NCI-H1417 treated with DMSO at 0.1 percent for 48 hours (cell line): ENCODE results near the gene GKAP1.
A peak's percentile ranks its signal among the peaks of the same experiment; 100 is the strongest.
"Not testable (repeated sequence)": the region's sequence is repeated elsewhere in the genome, so short reads cannot be mapped to it uniquely, and the experiment has no call there.

Experiments used
- DNase-seq: peaks from one replicate; lab custom pipeline; 2025; lab: John Stamatoyannopoulos, UW

The GKAP1 gene

GRCh38 chr9:83728591-83729368 is 88.8 kb downstream of the GKAP1 start:
- not testable (repeated sequence) for DNase-seq

- DNase-seq = no peak
These were observed 93.1 kb downstream of the GKAP1 start for GRCh38 chr9:83724436-83724835.

GRCh38 chr9:83722726-83723495 is 94.7 kb downstream of the GKAP1 start:
- DNase-seq = no peak

GRCh38 chr9:83721509-83721908 is 96.1 kb downstream of the GKAP1 start:
- no peak for DNase-seq

- DNase-seq = no peak
These were observed 101.8 kb downstream of the GKAP1 start for GRCh38 chr9:83715794-83716193.

GRCh38 chr9:83715221-83715620 is 102.3 kb downstream of the GKAP1 start:
- no peak for DNase-seq

- no peak for DNase-seq
These were observed 103.2 kb downstream of the GKAP1 start for GRCh38 chr9:83714329-83714728.

- DNase-seq = no peak
These were observed 108.9 kb downstream of the GKAP1 start for GRCh38 chr9:83708515-83709158.

GRCh38 chr9:83707768-83708514 is 109.6 kb downstream of the GKAP1 start, which contains the start of gene UBQLN1:
TSS of gene UBQLN1 (minus strand) at chr9:83707958. CDS start at chr9:83707679, 279 bp downstream.
- peak; percentile 93 for DNase-seq

- DNase-seq = no peak
These were observed 110.1 kb downstream of the GKAP1 start for GRCh38 chr9:83707518-83707767.

GRCh38 chr9:83706676-83707517 is 110.7 kb downstream of the GKAP1 start:
- no peak for DNase-seq

GRCh38 chr9:83705219-83705651 is 112.3 kb downstream of the GKAP1 start:
- DNase-seq = not testable (repeated sequence)

- DNase-seq = no peak
These were observed 115.8 kb downstream of the GKAP1 start for GRCh38 chr9:83701769-83702168.

- no peak for DNase-seq
These were observed 116.3 kb downstream of the GKAP1 start for GRCh38 chr9:83701286-83701685.

GRCh38 chr9:83699615-83700014 is 118.0 kb downstream of the GKAP1 start:
- no peak for DNase-seq

GRCh38 chr9:83698976-83699585 is 118.5 kb downstream of the GKAP1 start:
- DNase-seq = no peak

GRCh38 chr9:83691492-83691891 is 126.1 kb downstream of the GKAP1 start:
- DNase-seq = no peak
